PC-3 (cell line): ENCODE data around the gene PCDHA1. TPM values are rescaled to one million over a fixed set of nuclear protein-coding genes. Genes with fewer than 3 reads are reported as not detected.

Source experiments
- ATAC-seq: fragments of 200-7000 bp; cut with Tn5 transposase; 2 replicates; pipeline ENCODE4 v1.9.1; 2020; ENCODE audit warnings: mild to moderate bottlenecking, moderate library complexity
- BruUV-seq: library from RNA; stranded (reverse); fragments of 400-500 nt; replicated peaks from 2 replicates; lab custom pipeline; 2021; lab: Mats Ljungman, UMichigan
- CTCF ChIA-PET: fragments of 300-600 bp; sonication (Branson Sonifier 250); formaldehyde crosslinking; loops from one replicate; lab custom pipeline; 2022; ENCODE audit warnings: antibody characterized with exemption; lab: Charles Lee
- POLR2A ChIA-PET: fragments of 300-600 bp; sonication (Branson Sonifier 250); formaldehyde crosslinking; loops from one replicate; lab custom pipeline; 2022; ENCODE audit warnings: antibody characterized with exemption; ENCODE audit not compliant: unreplicated experiment; lab: Charles Lee
- DNase-seq: peaks from one replicate; pipeline ENCODE4 v3.0.0-alpha.2; 2015
- H2AFZ ChIP-seq: fragments of 300-600 bp; sonication (generic); 2 replicates; pipeline ENCODE4 v1.6.0; 2016; ENCODE audit warnings: antibody characterized with exemption, low read length
- H3F3A ChIP-seq: fragments of 300-600 bp; sonication (generic); one replicate; pipeline ENCODE4 v1.6.0; 2017; ENCODE audit warnings: antibody characterized with exemption, low read length, control low read depth, mild to moderate bottlenecking; ENCODE audit not compliant: unreplicated experiment
- H3K27ac ChIP-seq: fragments of 300-600 bp; sonication (generic); 2 replicates; pipeline ENCODE4 v1.5.1; 2016; ENCODE audit warnings: mild to moderate bottlenecking, low read length
- H3K27me3 ChIP-seq: fragments of 300-600 bp; sonication (generic); 2 replicates; pipeline ENCODE4 v1.6.1; 2016; ENCODE audit warnings: low read length, mixed read lengths
- H3K36me3 ChIP-seq: fragments of 300-600 bp; sonication (generic); 2 replicates; pipeline ENCODE4 v1.6.1; 2016; ENCODE audit warnings: low read depth, mixed run types, low read length, mixed read lengths
- H3K4me1 ChIP-seq: fragments of 300-600 bp; sonication (generic); 2 replicates; pipeline ENCODE4 v1.5.1; 2016; ENCODE audit warnings: low read length; ENCODE audit not compliant: insufficient read depth
- H3K4me2 ChIP-seq: fragments of 300-600 bp; sonication (generic); 2 replicates; pipeline ENCODE4 v1.6.0; 2016; ENCODE audit warnings: low read length
- H3K4me3 ChIP-seq: fragments of 300-600 bp; sonication (generic); 2 replicates; pipeline ENCODE4 v1.5.1; 2016; ENCODE audit warnings: mild to moderate bottlenecking, low read length, mixed read lengths
- H3K79me2 ChIP-seq: fragments of 300-600 bp; sonication (generic); 2 replicates; pipeline ENCODE4 v1.6.1; 2017; ENCODE audit warnings: low read length, mixed read lengths
- H3K9ac ChIP-seq: fragments of 300-600 bp; sonication (generic); 2 replicates; pipeline ENCODE4 v1.6.0; 2016; ENCODE audit warnings: mild to moderate bottlenecking, low read length
- H3K9me2 ChIP-seq: fragments of 300-600 bp; sonication (generic); replicated peaks from 2 replicates; pipeline ENCODE4 v1.6.1; 2016; ENCODE audit warnings: mixed run types, low read length, mixed read lengths
- H3K9me3 ChIP-seq: fragments of 300-600 bp; sonication (generic); 2 replicates; pipeline ENCODE4 v1.6.1; 2016; ENCODE audit warnings: low read length, mixed read lengths
- H4K20me1 ChIP-seq: fragments of 300-600 bp; sonication (generic); 2 replicates; pipeline ENCODE4 v1.6.1; 2016; ENCODE audit warnings: low read length, mixed read lengths
- EZH2 ChIP-seq: fragments of 300-600 bp; sonication (generic); IDR thresholded peaks from one replicate; pipeline ENCODE4 v1.6.1; 2017; ENCODE audit warnings: antibody characterized with exemption, mild to moderate bottlenecking, low read length; ENCODE audit not compliant: unreplicated experiment
- EZH2phosphoT487 ChIP-seq: fragments of 300-600 bp; sonication (generic); IDR thresholded peaks from 2 replicates; pipeline ENCODE4 v1.6.1; 2018; ENCODE audit warnings: mild to moderate bottlenecking, antibody characterized with exemption, low read length, borderline replicate concordance
- intact Hi-C: fragments of 100-400 bp; cut with micrococcal nuclease; formaldehyde crosslinking; loops from 2 replicates; pipeline ENCODE4 v1.9.0; 2023
- total RNA-seq: library from RNA; depleted of rRNA; stranded (reverse); fragments of >200 nt; gene quantifications from 2 replicates; pipeline ENCODE4 v1.2.3, GENCODE V29; 2014
- TF ChIP-seq, protein P1 (sequence below): fragments of 300-600 bp; sonication (generic); conservative IDR thresholded peaks from 2 replicates; pipeline ENCODE4 v1.5.1; 2017; ENCODE audit warnings: antibody characterized with exemption, low read depth, mild to moderate bottlenecking, low read length

The PCDHA1 gene
- total RNA-seq, 1 experiment from 2014 or later: not detected

DNA sequence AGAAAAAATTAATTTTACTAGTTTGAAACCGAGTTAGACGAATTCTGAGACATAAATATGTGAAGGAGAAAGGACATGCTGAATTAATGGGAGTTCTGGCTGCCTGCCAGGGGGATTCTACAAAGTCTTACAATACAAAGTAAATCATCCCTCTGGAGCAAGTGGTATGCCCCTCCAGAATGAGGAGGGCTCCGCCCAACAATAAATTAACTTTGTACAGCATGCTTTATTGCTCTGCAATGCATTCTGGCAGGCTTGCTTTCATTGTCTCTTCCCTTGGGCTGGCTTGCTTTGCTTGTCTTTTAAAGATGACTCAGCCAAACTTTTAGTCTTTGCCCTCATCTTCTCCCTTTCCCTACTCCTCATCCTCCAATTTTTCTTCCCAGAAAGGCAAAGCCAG, 253.6 kb downstream of the PCDHA1 start:
- peak; percentile 88 for DNase-seq
- Histone ChIP-seq H4K20me1 (no peaks in the 10 kb centered on the region), H3K9me2 (no peaks in the 10 kb centered on the region), H3K27me3 (no peaks in the 10 kb centered on the region), H3K36me3 (no peaks in the 10 kb centered on the region), H3F3A (no peaks in the 10 kb centered on the region), H3K4me1 (peaks cover 9% of the 10 kb centered on the region), H3K27ac (peak overlapping the region; percentile 79), H3K9me3 (no peaks in the 10 kb centered on the region), H3K9ac (peak overlapping the region; percentile 89), H3K4me3 (peak overlapping the region; percentile 82), H2AFZ (peak overlapping the region; percentile 31; the same call in 1 of the 2 replicates), H3K79me2 (no peaks in the 10 kb centered on the region), H3K4me2 (peak overlapping the region; percentile 96)
- TF ChIP-seq, protein P1, sequence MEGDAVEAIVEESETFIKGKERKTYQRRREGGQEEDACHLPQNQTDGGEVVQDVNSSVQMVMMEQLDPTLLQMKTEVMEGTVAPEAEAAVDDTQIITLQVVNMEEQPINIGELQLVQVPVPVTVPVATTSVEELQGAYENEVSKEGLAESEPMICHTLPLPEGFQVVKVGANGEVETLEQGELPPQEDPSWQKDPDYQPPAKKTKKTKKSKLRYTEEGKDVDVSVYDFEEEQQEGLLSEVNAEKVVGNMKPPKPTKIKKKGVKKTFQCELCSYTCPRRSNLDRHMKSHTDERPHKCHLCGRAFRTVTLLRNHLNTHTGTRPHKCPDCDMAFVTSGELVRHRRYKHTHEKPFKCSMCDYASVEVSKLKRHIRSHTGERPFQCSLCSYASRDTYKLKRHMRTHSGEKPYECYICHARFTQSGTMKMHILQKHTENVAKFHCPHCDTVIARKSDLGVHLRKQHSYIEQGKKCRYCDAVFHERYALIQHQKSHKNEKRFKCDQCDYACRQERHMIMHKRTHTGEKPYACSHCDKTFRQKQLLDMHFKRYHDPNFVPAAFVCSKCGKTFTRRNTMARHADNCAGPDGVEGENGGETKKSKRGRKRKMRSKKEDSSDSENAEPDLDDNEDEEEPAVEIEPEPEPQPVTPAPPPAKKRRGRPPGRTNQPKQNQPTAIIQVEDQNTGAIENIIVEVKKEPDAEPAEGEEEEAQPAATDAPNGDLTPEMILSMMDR: no peak
- no peak for TF ChIP-seq EZH2
- TF ChIP-seq EZH2phosphoT487: no peak
- ChIA-PET POLR2A (interaction anchor here (1.0 to 1.2 kb wide), 2 partner anchors 35 to 74 kb away, joined by 3 to 6 read pairs; partner anchors contain the start of gene PCDHAC2), CTCF (interaction anchor here (0.6 to 2.0 kb wide), 10 partner anchors 35 to 200 kb away, joined by 3 to 66 read pairs (median 6); partner anchors contain the start of genes PCDHA12, PCDHA13, PCDHAC1 and PCDHAC2)
- peak; percentile 59 for ATAC-seq
- intact Hi-C loops: no loop called here
- no TSS peak for BruUV-seq

DNA sequence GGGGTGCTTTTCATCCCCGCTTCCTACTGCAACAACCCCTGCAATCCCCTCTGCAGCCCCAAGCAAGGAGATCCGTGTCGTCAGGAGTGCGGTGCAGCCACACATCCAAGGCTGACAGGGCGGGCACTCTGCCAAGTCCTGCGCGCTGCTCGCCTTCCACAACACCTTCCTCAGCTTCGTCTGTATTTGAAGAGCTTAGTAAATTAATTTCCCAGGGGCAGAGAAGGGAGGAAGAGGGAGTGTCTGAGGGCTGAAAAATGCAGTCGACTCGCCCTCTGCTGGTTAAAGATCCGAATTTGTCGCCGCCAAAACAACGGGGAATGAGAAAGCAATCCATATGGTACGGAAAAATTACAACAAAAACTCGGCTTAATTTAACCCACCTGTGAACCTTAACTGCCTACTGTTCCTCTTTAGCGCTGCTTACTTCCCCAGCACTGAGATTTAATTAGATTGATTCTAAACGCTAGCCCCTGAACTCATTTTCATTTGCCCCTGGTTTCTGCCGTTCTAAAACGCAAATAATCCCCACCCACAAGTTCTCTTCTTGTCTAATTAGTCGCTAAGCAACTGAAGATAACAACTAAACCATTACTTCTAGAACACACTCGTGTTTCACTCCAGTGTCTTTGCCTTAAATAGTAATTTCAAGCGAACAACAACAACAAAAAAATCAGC, 254.3 kb downstream of the PCDHA1 start:
- Histone ChIP-seq H3K9me3 (no peaks in the 10 kb centered on the region), H4K20me1 (no peaks in the 10 kb centered on the region), H3K4me2 (peak overlapping the region; percentile 96), H3K27ac (peak overlapping the region; percentile 79), H3K79me2 (no peaks in the 10 kb centered on the region), H3K36me3 (no peaks in the 10 kb centered on the region), H3K9ac (peak overlapping the region; percentile 89), H3K4me3 (peak overlapping the region; percentile 82), H3K4me1 (peaks cover 9% of the 10 kb centered on the region), H2AFZ (peak overlapping the region; percentile 87), H3K27me3 (no peaks in the 10 kb centered on the region), H3F3A (no peaks in the 10 kb centered on the region), H3K9me2 (no peaks in the 10 kb centered on the region)
- TSS peak; percentile 99 for BruUV-seq
- peak; percentile 72 for ATAC-seq
- peak; percentile 79 for DNase-seq
- CTCF ChIA-PET: interaction anchor here (0.6 to 2.0 kb wide), 12 partner anchors 36 to 219 kb away, joined by 3 to 66 read pairs (median 6); partner anchors contain the start of genes PCDHA12, PCDHA13, PCDHA5 and PCDHAC1
- POLR2A ChIA-PET: interaction anchor here (1.0 to 1.2 kb wide), 2 partner anchors 36 to 74 kb away, joined by 3 to 6 read pairs; partner anchors contain the start of gene PCDHAC2
- intact Hi-C loops: loop anchor here (1.0 kb wide), 5 partner anchors 36 to 165 kb away; partner anchors contain the start of genes PCDHA12, PCDHA13, PCDHAC1 and PCDHAC2
- TF ChIP-seq, protein P1: peak; percentile 78
- TF ChIP-seq EZH2: no peak
